Measurements from ENCODE around the gene IL12RB1. TPM values are rescaled to one million over a fixed set of nuclear protein-coding genes. Genes with fewer than 3 reads are reported as not detected.

Gene IL12RB1
- total RNA-seq, 1 donor, result 0.72 TPM

DNA sequence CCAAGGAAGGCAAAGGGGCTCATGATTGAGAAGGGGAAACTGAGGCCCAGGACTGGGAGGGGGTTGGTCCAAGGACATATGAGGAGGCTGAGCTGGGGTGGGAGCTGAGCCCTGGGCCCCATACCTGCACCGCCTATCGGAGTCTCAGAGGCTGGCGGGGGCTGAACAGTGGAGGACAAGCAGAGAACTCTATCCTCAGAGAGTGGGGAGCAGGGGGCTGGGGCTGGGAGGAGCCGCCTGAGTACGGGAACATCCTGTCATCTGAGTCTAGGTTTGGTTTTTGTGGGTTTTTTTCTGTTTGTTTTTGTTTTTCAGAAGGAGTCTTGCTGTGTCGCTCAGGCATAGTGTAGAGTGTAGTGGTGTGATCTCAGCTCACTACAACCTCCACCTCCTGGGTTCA, 72.5 kb downstream of the IL12RB1 start:
- H3K4me1 ChIP-seq (ENCODE audit: insufficient read depth, low read length), result peaks cover 9% of the 10 kb centered on the region

DNA sequence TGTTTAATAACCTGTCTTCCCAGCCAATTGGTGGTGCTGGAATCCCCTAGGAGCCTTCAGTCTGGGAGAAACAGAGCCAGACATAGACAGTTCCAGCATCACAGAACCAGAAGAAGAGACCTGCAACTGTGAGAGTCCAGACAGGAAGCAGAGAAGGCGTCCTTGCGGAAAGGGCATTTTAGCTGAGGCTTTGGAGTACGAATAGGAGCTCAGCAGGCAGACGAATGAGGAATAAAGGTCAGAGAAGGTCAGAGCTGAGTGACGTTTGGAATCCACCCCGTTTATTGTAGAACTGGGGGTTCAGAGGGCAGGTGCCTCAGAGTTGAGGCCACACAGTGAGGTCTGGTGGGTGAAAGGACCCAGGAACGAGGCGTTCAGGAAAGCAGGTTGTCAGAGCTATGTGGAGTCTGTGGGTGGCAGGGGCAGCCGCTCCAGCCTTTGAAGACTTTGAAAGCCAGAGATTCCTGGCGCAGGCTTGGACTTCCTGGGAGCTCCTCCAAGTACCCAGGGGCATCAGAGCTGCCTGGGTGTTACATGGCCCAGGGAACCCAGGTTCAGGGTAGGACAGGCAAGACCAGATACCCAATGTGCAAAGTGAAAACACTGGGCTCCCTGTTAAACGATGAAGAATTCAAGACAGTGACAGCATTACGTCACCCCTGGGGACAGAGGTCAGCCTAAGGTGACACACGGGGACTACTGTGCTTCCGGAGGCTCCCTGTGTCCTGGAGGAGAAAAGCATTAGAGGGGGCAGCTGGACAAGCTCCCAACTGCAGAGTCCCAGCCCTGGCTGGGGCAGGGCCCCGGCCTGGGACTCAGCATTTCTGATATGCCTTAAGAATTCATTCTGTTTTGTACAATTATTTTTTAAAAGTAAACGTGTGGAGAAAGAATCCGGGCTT, 73.3 kb downstream of the IL12RB1 start:
- Histone ChIP-seq H4K20me1 (ENCODE audit: insufficient read depth, low read length) (peaks cover 5% of the 10 kb centered on the region), H3K79me2 (ENCODE audit: insufficient read depth, low read length) (peaks cover 8% of the 10 kb centered on the region), H3K36me3 (ENCODE audit: insufficient read depth, low read length) (peaks cover 48% of the 10 kb centered on the region), H3K4me3 (ENCODE audit: insufficient read depth, low read length) (no peak overlapping the region), H3K4me1 (ENCODE audit: insufficient read depth, low read length) (peaks cover 16% of the 10 kb centered on the region), H2AFZ (ENCODE audit: low read length) (no peak overlapping the region), H3K9me3 (ENCODE audit: low read depth, low read length) (no peaks in the 10 kb centered on the region), H3K4me2 (ENCODE audit: insufficient read depth, low read length) (no peak overlapping the region), H3K27me3 (ENCODE audit: insufficient read depth, low read length) (no peaks in the 10 kb centered on the region), H3K27ac (ENCODE audit: low read depth, low read length) (no peak overlapping the region)
- TF ChIP-seq, protein P1, sequence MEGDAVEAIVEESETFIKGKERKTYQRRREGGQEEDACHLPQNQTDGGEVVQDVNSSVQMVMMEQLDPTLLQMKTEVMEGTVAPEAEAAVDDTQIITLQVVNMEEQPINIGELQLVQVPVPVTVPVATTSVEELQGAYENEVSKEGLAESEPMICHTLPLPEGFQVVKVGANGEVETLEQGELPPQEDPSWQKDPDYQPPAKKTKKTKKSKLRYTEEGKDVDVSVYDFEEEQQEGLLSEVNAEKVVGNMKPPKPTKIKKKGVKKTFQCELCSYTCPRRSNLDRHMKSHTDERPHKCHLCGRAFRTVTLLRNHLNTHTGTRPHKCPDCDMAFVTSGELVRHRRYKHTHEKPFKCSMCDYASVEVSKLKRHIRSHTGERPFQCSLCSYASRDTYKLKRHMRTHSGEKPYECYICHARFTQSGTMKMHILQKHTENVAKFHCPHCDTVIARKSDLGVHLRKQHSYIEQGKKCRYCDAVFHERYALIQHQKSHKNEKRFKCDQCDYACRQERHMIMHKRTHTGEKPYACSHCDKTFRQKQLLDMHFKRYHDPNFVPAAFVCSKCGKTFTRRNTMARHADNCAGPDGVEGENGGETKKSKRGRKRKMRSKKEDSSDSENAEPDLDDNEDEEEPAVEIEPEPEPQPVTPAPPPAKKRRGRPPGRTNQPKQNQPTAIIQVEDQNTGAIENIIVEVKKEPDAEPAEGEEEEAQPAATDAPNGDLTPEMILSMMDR (IDR thresholded peaks at IDR 0.05; ENCODE audit: extremely low read depth, low read depth, low read length), result no peak
- DNase-seq (ENCODE audit: insufficient read length, low spot score, missing footprints), result peak; percentile 35

More for the DNA sequence above, 72.5 kb downstream of the IL12RB1 start:
- H4K20me1 ChIP-seq (ENCODE audit: insufficient read depth, low read length), result peaks cover under 1% of the 10 kb centered on the region
- no peak overlapping the region for H3K4me2 ChIP-seq (ENCODE audit: insufficient read depth, low read length)
- TF ChIP-seq, protein P1 (IDR thresholded peaks at IDR 0.05; ENCODE audit: extremely low read depth, low read depth, low read length), result no peak
- peaks cover under 1% of the 10 kb centered on the region for H3K79me2 ChIP-seq (ENCODE audit: insufficient read depth, low read length)
- H2AFZ ChIP-seq (ENCODE audit: low read length), result no peak overlapping the region
- H3K4me3 ChIP-seq (ENCODE audit: insufficient read depth, low read length), result no peak overlapping the region
- peak; percentile 50 for DNase-seq (ENCODE audit: insufficient read length, low spot score, missing footprints)
- H3K27me3 ChIP-seq (ENCODE audit: insufficient read depth, low read length), result no peaks in the 10 kb centered on the region
- H3K27ac ChIP-seq (ENCODE audit: low read depth, low read length), result no peak overlapping the region
- H3K9me3 ChIP-seq (ENCODE audit: low read depth, low read length), result no peaks in the 10 kb centered on the region
- H3K36me3 ChIP-seq (ENCODE audit: insufficient read depth, low read length), result peaks cover 46% of the 10 kb centered on the region

DNA sequence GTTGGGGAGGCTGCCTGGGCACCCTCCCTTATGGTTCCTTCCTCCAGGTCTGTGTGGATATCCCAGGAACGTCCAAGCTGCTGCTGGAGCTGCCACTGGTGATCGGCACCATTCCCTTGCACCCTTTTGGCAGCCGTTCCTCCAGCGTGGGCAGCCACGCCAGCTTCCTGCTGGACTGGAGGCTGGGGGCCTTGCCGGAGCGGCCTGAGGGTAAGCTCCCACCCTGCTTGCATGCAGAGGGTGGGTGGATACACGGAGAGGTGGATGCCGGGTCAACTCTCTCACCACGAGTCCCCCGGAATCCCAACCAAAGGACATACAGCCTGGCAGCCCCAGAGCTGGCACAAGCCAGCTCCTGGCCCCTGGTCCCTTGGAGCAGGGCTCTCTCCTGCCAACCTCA, 76.6 kb downstream of the IL12RB1 start:
- Histone ChIP-seq H2AFZ (ENCODE audit: low read length) (no peak overlapping the region), H3K36me3 (ENCODE audit: insufficient read depth, low read length) (peaks cover 45% of the 10 kb centered on the region), H3K27me3 (ENCODE audit: insufficient read depth, low read length) (no peaks in the 10 kb centered on the region), H3K4me1 (ENCODE audit: insufficient read depth, low read length) (peaks cover 25% of the 10 kb centered on the region), H4K20me1 (ENCODE audit: insufficient read depth, low read length) (peaks cover 17% of the 10 kb centered on the region), H3K79me2 (ENCODE audit: insufficient read depth, low read length) (peaks cover 19% of the 10 kb centered on the region), H3K27ac (ENCODE audit: low read depth, low read length) (no peak overlapping the region), H3K9me3 (ENCODE audit: low read depth, low read length) (no peaks in the 10 kb centered on the region), H3K4me2 (ENCODE audit: insufficient read depth, low read length) (no peak overlapping the region), H3K4me3 (ENCODE audit: insufficient read depth, low read length) (no peak overlapping the region)
- TF ChIP-seq, protein P1 (IDR thresholded peaks at IDR 0.05; ENCODE audit: extremely low read depth, low read depth, low read length), result no peak
- no peak for DNase-seq (ENCODE audit: insufficient read length, low spot score, missing footprints)

DNA sequence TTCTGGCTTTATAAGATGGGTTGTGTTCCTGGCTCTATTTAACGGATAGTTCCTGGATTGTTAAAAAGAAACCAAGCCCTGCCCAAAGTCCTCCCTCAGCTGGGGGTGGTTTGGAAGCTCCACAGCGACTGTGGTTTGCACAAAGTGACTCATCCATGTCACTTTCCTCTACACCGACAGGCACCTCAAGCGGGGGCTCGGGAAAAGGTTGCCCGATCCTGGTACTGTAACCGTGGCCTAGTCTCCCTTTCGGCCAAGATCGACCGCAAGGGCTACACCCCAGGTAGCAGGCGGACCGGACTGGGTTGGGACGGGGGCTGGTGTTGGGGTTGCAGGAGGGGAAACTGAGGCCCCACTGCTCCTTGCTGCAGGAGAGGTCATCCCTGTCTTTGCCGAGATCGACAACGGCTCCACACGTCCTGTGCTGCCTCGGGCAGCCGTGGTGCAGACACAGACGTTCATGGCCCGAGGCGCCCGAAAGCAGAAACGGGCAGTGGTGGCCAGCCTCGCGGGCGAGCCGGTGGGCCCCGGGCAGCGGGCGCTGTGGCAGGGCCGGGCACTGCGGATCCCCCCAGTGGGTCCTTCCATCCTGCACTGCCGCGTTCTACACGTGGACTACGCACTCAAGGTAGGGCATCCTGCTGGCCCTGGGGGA, 77.2 kb downstream of the IL12RB1 start:
- Histone ChIP-seq H3K4me3 (ENCODE audit: insufficient read depth, low read length) (no peak overlapping the region), H3K27me3 (ENCODE audit: insufficient read depth, low read length) (no peaks in the 10 kb centered on the region), H3K9me3 (ENCODE audit: low read depth, low read length) (no peaks in the 10 kb centered on the region), H3K4me1 (ENCODE audit: insufficient read depth, low read length) (peaks cover 25% of the 10 kb centered on the region), H4K20me1 (ENCODE audit: insufficient read depth, low read length) (peaks cover 17% of the 10 kb centered on the region), H3K79me2 (ENCODE audit: insufficient read depth, low read length) (peaks cover 19% of the 10 kb centered on the region), H3K4me2 (ENCODE audit: insufficient read depth, low read length) (peak overlapping the region; percentile 98), H3K27ac (ENCODE audit: low read depth, low read length) (no peak overlapping the region), H2AFZ (ENCODE audit: low read length) (no peak overlapping the region), H3K36me3 (ENCODE audit: insufficient read depth, low read length) (peaks cover 43% of the 10 kb centered on the region)
- TF ChIP-seq, protein P1 (IDR thresholded peaks at IDR 0.05; ENCODE audit: extremely low read depth, low read depth, low read length), result no peak
- peak; percentile 89 for DNase-seq (ENCODE audit: insufficient read length, low spot score, missing footprints)

Measured in osteoblast (primary cell).